Stimulated activated CD8-positive, alpha-beta memory T cell treated with anti-CD3 and anti-CD28 coated beads, Interleukin-15, amount 100 ng/mL, for 24 hours (primary cell): Measurements from ENCODE around the gene HS3ST3B1.

ENCODE experiments used
- DNase-seq: peaks from one replicate; pipeline ENCODE4 v3.0.0-alpha.2; 2020; ENCODE audit warnings: low read depth

The HS3ST3B1 gene

GRCh38 chr17:14303343-14304221 is 2.7 kb downstream of the HS3ST3B1 start:
- DNase-seq = no peak

GRCh38 chr17:14304222-14304772 is 3.4 kb downstream of the HS3ST3B1 start:
- no peak for DNase-seq

GRCh38 chr17:14304773-14305517 is 4.1 kb downstream of the HS3ST3B1 start:
- no peak for DNase-seq

GRCh38 chr17:14305785-14306496 is 5.1 kb downstream of the HS3ST3B1 start:
- DNase-seq = no peak

GRCh38 chr17:14306596-14306995 is 5.7 kb downstream of the HS3ST3B1 start:
- no peak for DNase-seq

- no peak for DNase-seq
Measured at GRCh38 chr17:14307560-14308024, 6.7 kb downstream of the HS3ST3B1 start.

- no peak for DNase-seq
Measured at GRCh38 chr17:14308636-14308964, 7.7 kb downstream of the HS3ST3B1 start.

- peak; percentile 81 for DNase-seq
Measured at GRCh38 chr17:14308965-14309879, 8.3 kb downstream of the HS3ST3B1 start.

- no peak for DNase-seq
Measured at GRCh38 chr17:14310101-14310500, 9.2 kb downstream of the HS3ST3B1 start.

GRCh38 chr17:14310605-14311004 is 9.7 kb downstream of the HS3ST3B1 start:
- no peak for DNase-seq

GRCh38 chr17:14311186-14311705 is 10.4 kb downstream of the HS3ST3B1 start:
- no peak for DNase-seq

GRCh38 chr17:14311981-14312380 is 11.1 kb downstream of the HS3ST3B1 start:
- DNase-seq = no peak

GRCh38 chr17:14312522-14312921 is 11.6 kb downstream of the HS3ST3B1 start:
- no peak for DNase-seq

GRCh38 chr17:14316126-14316832 is 15.4 kb downstream of the HS3ST3B1 start:
- no peak for DNase-seq

- no peak for DNase-seq
Measured at GRCh38 chr17:14317383-14317782, 16.5 kb downstream of the HS3ST3B1 start.

GRCh38 chr17:14318109-14318917 is 17.4 kb downstream of the HS3ST3B1 start:
- DNase-seq = no peak

GRCh38 chr17:14318918-14319205 is 18.0 kb downstream of the HS3ST3B1 start:
- DNase-seq = no peak

- DNase-seq = no peak
Measured at GRCh38 chr17:14320098-14320497, 19.2 kb downstream of the HS3ST3B1 start.

GRCh38 chr17:14320734-14321475 is 20.0 kb downstream of the HS3ST3B1 start:
- no peak for DNase-seq
